ENCODE data around the gene NCCRP1. TPM values are rescaled to one million over a fixed set of nuclear protein-coding genes. Genes with fewer than 3 reads are reported as not detected.

NCCRP1 gene
- total RNA-seq, 2 experiments from 2014 or later = not detected

DNA sequence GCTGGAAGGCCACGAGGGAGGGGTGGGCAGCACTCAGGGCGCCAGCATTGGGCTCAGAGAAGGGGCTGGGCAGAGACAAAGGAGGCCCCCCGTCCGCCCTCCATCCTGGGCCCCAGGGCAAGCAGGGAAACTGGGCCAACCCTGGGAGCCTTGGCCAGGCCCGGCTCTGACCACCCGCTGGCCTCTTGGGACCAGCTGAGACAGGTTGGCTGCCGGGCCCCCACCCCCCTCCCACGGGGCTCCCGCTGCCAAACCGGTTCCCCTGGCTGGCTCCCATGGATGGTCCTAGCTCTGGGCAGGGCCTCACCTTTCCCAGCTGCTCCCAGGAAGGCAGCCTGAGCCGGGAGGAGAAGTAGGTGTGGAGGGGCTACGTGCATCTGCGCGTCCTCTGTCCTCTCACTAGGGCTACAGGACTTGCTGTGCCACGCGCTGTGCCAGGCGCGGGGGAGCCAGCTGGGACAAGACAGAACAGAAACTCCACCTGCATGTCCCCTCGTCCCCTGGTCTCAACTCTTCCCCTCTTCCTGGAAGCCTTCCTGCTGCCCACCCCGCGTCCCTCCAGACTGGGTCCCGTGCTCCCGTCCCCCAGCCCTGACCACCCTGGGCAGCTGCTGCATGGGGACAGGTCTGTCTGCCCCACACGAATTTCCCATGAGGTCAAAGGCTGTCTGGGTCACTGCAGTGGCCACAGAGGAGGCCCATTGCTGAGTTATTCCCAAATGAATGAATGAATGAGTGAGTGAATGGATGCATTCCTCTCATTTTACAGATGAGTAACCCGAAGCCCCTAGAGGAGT lies 29.1 kb upstream of the NCCRP1 start:
- DNase-seq (no peak), ATAC-seq (ENCODE audit: poor library complexity) (no peak)
- Mint-ChIP-seq H3K4me3 (no peak overlapping the region), H3K9me3 (no peaks in the 10 kb centered on the region), H3K36me3 (ENCODE audit: low read depth) (peaks cover 20% of the 10 kb centered on the region), H3K27ac (no peak overlapping the region), H3K27me3 (no peaks in the 10 kb centered on the region), H3K4me1 (ENCODE audit: low read depth) (peaks cover under 1% of the 10 kb centered on the region)
- TF ChIP-seq, protein P1, sequence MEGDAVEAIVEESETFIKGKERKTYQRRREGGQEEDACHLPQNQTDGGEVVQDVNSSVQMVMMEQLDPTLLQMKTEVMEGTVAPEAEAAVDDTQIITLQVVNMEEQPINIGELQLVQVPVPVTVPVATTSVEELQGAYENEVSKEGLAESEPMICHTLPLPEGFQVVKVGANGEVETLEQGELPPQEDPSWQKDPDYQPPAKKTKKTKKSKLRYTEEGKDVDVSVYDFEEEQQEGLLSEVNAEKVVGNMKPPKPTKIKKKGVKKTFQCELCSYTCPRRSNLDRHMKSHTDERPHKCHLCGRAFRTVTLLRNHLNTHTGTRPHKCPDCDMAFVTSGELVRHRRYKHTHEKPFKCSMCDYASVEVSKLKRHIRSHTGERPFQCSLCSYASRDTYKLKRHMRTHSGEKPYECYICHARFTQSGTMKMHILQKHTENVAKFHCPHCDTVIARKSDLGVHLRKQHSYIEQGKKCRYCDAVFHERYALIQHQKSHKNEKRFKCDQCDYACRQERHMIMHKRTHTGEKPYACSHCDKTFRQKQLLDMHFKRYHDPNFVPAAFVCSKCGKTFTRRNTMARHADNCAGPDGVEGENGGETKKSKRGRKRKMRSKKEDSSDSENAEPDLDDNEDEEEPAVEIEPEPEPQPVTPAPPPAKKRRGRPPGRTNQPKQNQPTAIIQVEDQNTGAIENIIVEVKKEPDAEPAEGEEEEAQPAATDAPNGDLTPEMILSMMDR (IDR thresholded peaks at IDR 0.05) = no peak
- H3K4me1 ChIP-seq (ENCODE audit: insufficient read depth, low read length) = no peaks in the 10 kb centered on the region
- H3K36me3 ChIP-seq (ENCODE audit: insufficient read depth, low read length) = peaks cover 25% of the 10 kb centered on the region
- no peaks in the 10 kb centered on the region for H3K27me3 ChIP-seq (ENCODE audit: control insufficient read depth in 1 of 2, insufficient read depth in 2 of 2, low read length in 2 of 2)
- H3K27ac ChIP-seq (ENCODE audit: low read depth in 1 of 2, low read length in 2 of 2) = no peak overlapping the region
- H3K4me3 ChIP-seq (ENCODE audit: low read length) = no peak overlapping the region
- intact Hi-C loops (cut with DNase I, micrococcal nuclease) = no loop called here
- ChIA-PET CTCF (no interaction called here), POLR2A (no interaction called here)
- no peaks in the 10 kb centered on the region for H3K9me3 ChIP-seq (ENCODE audit: control insufficient read depth in 1 of 2, insufficient read depth in 1 of 2, low read length in 2 of 2)

DNA sequence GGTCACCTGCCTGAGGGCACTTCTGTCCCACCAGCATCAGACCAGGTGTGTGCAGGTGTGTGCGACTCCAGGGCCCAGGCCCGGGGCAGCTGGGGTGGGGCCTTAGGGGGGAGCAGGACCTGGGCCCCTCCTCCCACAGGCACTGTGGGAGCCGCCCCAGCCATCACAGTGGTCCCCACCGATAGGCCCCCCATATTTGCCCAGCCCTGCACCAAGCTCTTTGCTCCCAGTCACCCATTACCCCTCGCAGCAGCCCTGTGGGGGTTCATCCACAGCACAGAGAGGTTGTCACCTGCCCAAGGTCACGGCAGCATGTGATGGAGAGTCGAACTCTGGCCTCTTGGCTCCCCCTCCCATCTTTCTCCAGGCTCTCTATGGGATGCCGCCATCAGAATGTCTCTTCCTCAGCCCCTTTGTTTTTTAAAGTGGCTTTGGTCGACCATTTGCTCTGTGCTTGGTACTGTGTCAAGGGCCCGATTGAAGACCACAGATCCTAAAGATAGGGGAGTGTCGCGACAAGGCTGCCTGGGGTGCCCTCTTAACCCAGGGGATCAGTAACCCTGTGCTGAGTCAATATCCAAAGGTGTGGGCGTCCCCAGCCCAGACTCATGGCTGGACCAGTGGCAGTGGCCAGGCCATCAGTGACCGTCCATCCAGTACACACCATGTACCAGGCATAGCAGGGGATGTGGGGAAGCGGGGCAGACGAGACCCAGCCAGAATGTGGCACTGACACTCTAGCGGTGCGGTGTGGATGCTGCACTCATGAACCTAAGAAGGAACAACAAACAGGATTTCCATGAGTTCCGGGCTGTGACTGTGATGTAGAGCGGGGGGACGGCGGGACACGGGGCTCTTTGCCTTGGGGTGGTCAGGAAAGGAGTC lies 28.3 kb upstream of the NCCRP1 start:
- Mint-ChIP-seq H3K9me3 (no peaks in the 10 kb centered on the region), H3K27ac (no peak overlapping the region), H3K4me1 (ENCODE audit: low read depth) (no peaks in the 10 kb centered on the region), H3K4me3 (no peak overlapping the region), H3K36me3 (ENCODE audit: low read depth) (peaks cover 20% of the 10 kb centered on the region), H3K27me3 (no peaks in the 10 kb centered on the region)
- CTCF ChIA-PET = no interaction called here
- no peak overlapping the region for H3K27ac ChIP-seq (ENCODE audit: low read depth in 1 of 2, low read length in 2 of 2)
- H3K36me3 ChIP-seq (ENCODE audit: insufficient read depth, low read length) = peaks cover 26% of the 10 kb centered on the region
- H3K9me3 ChIP-seq (ENCODE audit: control insufficient read depth in 1 of 2, insufficient read depth in 1 of 2, low read length in 2 of 2) = no peaks in the 10 kb centered on the region
- no peaks in the 10 kb centered on the region for H3K27me3 ChIP-seq (ENCODE audit: control insufficient read depth in 1 of 2, insufficient read depth in 2 of 2, low read length in 2 of 2)
- ATAC-seq (ENCODE audit: poor library complexity) (no peak), DNase-seq (no peak)
- no peaks in the 10 kb centered on the region for H3K4me1 ChIP-seq (ENCODE audit: insufficient read depth, low read length)
- TF ChIP-seq, protein P1 (IDR thresholded peaks at IDR 0.05) = no peak
- no peak overlapping the region for H3K4me3 ChIP-seq (ENCODE audit: low read length)
- intact Hi-C loops (cut with DNase I, micrococcal nuclease) = no loop called here
- POLR2A ChIA-PET = no interaction called here

DNA sequence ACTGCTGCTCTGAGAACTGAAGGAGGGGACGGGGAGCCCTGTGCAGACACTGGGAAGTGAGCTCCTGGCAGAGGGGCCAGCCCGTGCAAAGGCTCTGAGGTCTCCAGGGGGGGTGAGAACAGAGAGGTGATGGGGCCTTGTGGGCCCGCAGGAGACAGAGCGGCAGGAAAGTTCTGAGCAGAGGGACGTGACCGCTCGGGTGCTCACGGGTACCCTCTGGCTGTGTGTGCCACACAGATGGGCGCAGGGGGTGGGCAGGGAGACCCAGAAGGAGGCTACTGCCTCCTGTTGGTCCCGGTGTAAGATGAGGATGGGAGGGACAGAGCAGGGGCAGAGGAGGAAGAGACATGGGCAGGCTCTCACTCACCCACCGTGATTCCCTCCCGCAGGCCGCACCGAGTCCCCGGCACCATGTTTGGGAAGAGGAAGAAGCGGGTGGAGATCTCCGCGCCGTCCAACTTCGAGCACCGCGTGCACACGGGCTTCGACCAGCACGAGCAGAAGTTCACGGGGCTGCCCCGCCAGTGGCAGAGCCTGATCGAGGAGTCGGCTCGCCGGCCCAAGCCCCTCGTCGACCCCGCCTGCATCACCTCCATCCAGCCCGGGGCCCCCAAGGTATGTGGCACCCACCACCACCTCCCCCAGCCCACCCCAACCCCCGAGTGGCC lies 27.5 kb upstream of the NCCRP1 start:
- Mint-ChIP-seq H3K27ac (no peak overlapping the region), H3K4me1 (ENCODE audit: low read depth) (no peaks in the 10 kb centered on the region), H3K36me3 (ENCODE audit: low read depth) (peaks cover 23% of the 10 kb centered on the region), H3K9me3 (no peaks in the 10 kb centered on the region), H3K27me3 (no peaks in the 10 kb centered on the region), H3K4me3 (no peak overlapping the region)
- POLR2A ChIA-PET = no interaction called here
- Histone ChIP-seq H3K9me3 (ENCODE audit: control insufficient read depth in 1 of 2, insufficient read depth in 1 of 2, low read length in 2 of 2) (no peaks in the 10 kb centered on the region), H3K27me3 (ENCODE audit: control insufficient read depth in 1 of 2, insufficient read depth in 2 of 2, low read length in 2 of 2) (no peaks in the 10 kb centered on the region), H3K4me3 (ENCODE audit: low read length) (no peak overlapping the region), H3K27ac (ENCODE audit: low read depth in 1 of 2, low read length in 2 of 2) (no peak overlapping the region), H3K36me3 (ENCODE audit: insufficient read depth, low read length) (peaks cover 26% of the 10 kb centered on the region), H3K4me1 (ENCODE audit: insufficient read depth, low read length) (no peaks in the 10 kb centered on the region)
- ATAC-seq (ENCODE audit: poor library complexity) = no peak
- TF ChIP-seq, protein P1 (IDR thresholded peaks at IDR 0.05) = no peak
- no peak for DNase-seq
- intact Hi-C loops (cut with DNase I, micrococcal nuclease) = no loop called here
- CTCF ChIA-PET = no interaction called here

Measured in CD4-positive, alpha-beta T cell (primary cell).